ENCODE measurements around the gene FBLN1. TPM values are rescaled to one million over a fixed set of nuclear protein-coding genes. Genes with fewer than 3 reads are reported as not detected.

FBLN1 gene
- total and polyA plus RNA-seq, 9 of the 15 experiments (the other 6 are each of a cell fraction or from before 2014, with no cell fraction given) = 0.66 TPM; not detected in 8

DNA sequence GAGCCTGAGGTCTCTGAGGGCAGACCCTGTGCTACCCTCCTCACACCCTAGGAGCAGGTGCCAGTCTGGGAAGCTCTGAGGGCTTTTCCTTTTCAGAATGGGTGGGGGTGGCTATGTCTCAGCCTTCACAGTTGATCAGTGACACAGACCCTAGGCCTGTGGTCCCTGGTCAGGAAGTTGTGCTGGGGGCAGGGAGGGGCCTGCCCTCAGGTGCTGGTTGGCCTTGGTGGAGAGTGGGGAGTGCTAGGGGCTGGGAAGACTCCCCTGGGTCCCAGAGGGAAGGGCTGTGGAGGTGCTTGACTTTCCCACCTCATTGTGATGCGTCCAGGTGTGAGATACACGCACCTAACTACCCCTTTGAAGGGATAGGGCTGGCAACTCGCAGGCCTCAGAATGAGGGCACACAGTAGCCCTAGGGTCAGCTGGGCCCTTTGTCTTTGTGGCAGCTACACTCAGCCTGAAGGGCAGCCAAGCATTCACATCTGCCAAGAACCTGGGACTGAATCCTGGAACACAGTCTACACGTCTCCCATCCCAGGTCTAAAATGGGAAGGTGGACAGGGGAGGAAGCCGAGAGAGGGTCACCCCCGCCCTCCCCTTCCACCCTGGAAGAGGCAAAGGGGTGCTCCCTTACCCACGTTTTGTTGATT, 137.7 kb downstream of the FBLN1 start:
- H3K79me2 ChIP-seq (ENCODE audit: control insufficient read depth, insufficient read depth, low read length) = no peaks in the 10 kb centered on the region
- WGBS (ENCODE audit: insufficient coverage, low coverage, missing lambda C conversion rate) = 53% methylated on average over 5 of the region's 7 CpGs
- no TSS peak for BruUV-seq (replicated peaks)
- intact Hi-C loops (cut with micrococcal nuclease) = no loop called here
- peaks cover 0 to 27% of the 10 kb centered on the region in 2 experiments; a peak in 2 of 5 replicates for H3K27me3 ChIP-seq (ENCODE audit: control insufficient read depth in 2 of 2, insufficient read depth in 2 of 2, low read length in 2 of 2)
- no peak overlapping the region for H3K4me2 ChIP-seq (ENCODE audit: insufficient read depth, low read length)
- no peak overlapping the region for H3K27ac ChIP-seq (ENCODE audit: extremely low read depth, low read depth, low read length)
- FAIRE-seq = no peak
- POLR2A ChIA-PET = interaction anchor here (0.6 kb wide), 1 partner anchor 31 kb away, joined by 3 read pairs; the partner anchor contains the start of gene ATXN10
- H3K9ac ChIP-seq (ENCODE audit: insufficient read depth in 1 of 2, low read depth in 2 of 2, low read length in 2 of 2) = no peak overlapping the region
- H3K4me1 ChIP-seq (replicated peaks in 1 of 2; ENCODE audit: control insufficient read depth in 2 of 2, insufficient read depth in 2 of 2, low read length in 2 of 2) = peaks cover 13 to 23% of the 10 kb centered on the region in 2 experiments
- no peaks in the 10 kb centered on the region for H4K20me1 ChIP-seq (replicated peaks; ENCODE audit: control insufficient read depth, insufficient read depth, low read length)
- H2AFZ ChIP-seq (ENCODE audit: low read depth, low read length) = no peak overlapping the region
- DNase-seq (ENCODE audit: extremely low read depth in 1 of 4, low spot score in 3 of 4) = no peak
- H3K9me1 ChIP-seq (ENCODE audit: control insufficient read depth, insufficient read depth, low read length) = no peaks in the 10 kb centered on the region
- no peak for ATAC-seq
- H3K9me3 ChIP-seq (replicated peaks; ENCODE audit: control insufficient read depth, insufficient read depth, low read depth, low read length) = no peaks in the 10 kb centered on the region
- no peaks in the 10 kb centered on the region for H3K36me3 ChIP-seq (ENCODE audit: control insufficient read depth, insufficient read depth, low read length)
- CTCF ChIA-PET (ENCODE audit: low intra/inter-chr PET ratio) = no interaction called here
- no peak overlapping the region for H3K4me3 ChIP-seq
- in situ Hi-C loops (cut with MboI) = loop anchor here (5.0 to 10.0 kb wide), 3 partner anchors 63 to 342 kb away; no protein-coding TSS in a partner anchor
- no peak for TF ChIP-seq MCM5 (IDR thresholded peaks at IDR 0.05; ENCODE audit: low read depth)
- no peak for TF ChIP-seq SMAD2 (IDR thresholded peaks at IDR 0.05; ENCODE audit: low read depth, low read length)
- TF ChIP-seq RBM17 (IDR thresholded peaks at IDR 0.05; ENCODE audit: borderline replicate concordance, low read depth, low read length) = no peak
- TF ChIP-seq TSC22D4 (tag; IDR thresholded peaks at IDR 0.05) = no peak
- TF ChIP-seq ZBED1 (IDR thresholded peaks at IDR 0.05) = no peak
- no peak for TF ChIP-seq DLX4 (CRISPR knock-in tag; IDR thresholded peaks at IDR 0.05)
- TF ChIP-seq, protein P1, sequence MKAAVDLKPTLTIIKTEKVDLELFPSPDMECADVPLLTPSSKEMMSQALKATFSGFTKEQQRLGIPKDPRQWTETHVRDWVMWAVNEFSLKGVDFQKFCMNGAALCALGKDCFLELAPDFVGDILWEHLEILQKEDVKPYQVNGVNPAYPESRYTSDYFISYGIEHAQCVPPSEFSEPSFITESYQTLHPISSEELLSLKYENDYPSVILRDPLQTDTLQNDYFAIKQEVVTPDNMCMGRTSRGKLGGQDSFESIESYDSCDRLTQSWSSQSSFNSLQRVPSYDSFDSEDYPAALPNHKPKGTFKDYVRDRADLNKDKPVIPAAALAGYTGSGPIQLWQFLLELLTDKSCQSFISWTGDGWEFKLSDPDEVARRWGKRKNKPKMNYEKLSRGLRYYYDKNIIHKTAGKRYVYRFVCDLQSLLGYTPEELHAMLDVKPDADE (conservative IDR thresholded peaks at IDR 0.05; ENCODE audit: control insufficient read depth, low read depth, low read length) = no peak
- no peak for TF ChIP-seq PHF8 (IDR thresholded peaks at IDR 0.05; ENCODE audit: borderline replicate concordance, low read length)
- TF ChIP-seq ZNF584 (CRISPR knock-in tag; IDR thresholded peaks at IDR 0.05; ENCODE audit: low read depth) = no peak
- TF ChIP-seq, protein P2, sequence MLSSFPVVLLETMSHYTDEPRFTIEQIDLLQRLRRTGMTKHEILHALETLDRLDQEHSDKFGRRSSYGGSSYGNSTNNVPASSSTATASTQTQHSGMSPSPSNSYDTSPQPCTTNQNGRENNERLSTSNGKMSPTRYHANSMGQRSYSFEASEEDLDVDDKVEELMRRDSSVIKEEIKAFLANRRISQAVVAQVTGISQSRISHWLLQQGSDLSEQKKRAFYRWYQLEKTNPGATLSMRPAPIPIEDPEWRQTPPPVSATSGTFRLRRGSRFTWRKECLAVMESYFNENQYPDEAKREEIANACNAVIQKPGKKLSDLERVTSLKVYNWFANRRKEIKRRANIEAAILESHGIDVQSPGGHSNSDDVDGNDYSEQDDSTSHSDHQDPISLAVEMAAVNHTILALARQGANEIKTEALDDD (IDR thresholded peaks at IDR 0.05) = no peak

All from K562 (cell line).